ENCODE measurements around the gene LDHAL6B. TPM values are rescaled to one million over a fixed set of nuclear protein-coding genes. Genes with fewer than 3 reads are reported as not detected.

The LDHAL6B gene
- polyA plus RNA-seq, 1 donor (not counting 4 experiments of a cell fraction or from before 2014, with no cell fraction given), result not detected

DNA sequence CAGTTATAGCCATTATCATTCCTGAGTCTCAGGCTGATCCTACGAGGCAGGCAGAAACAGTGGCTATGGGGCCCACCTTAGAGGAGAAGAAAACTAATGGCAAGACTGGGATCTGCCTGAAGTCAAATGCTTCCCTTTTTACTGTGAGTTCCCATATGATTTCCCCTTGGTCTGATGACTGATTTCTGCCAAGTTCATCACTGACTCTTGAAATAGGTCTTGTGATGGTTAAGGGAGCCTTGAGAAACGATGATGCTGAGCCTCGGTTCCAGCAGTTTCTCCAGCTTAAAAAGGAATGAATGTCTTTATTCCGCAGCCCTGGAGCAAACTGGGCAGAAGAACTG is 29.4 kb upstream of the LDHAL6B start:
- dilution Hi-C loops (cut with MboI; ENCODE audit: extremely low pct_ligation_motif_present, low sequenced_read_pairs), result no loop called here
- Histone ChIP-seq H3K9me1 (ENCODE audit: control insufficient read depth, extremely low read depth, insufficient read depth, low read length) (no peaks in the 10 kb centered on the region), H3K27me3 (ENCODE audit: control insufficient read depth, extremely low read depth, insufficient read depth, low read length) (no peaks in the 10 kb centered on the region), H3K79me2 (ENCODE audit: control insufficient read depth, insufficient read depth, low read length) (no peaks in the 10 kb centered on the region), H3K4me2 (ENCODE audit: control insufficient read depth, extremely low read depth, insufficient read depth, low read depth, low read length) (no peak overlapping the region), H3K4me1 (ENCODE audit: control insufficient read depth, extremely low read depth, insufficient read depth, low read length) (peaks cover 27% of the 10 kb centered on the region), H3K4me3 (ENCODE audit: control insufficient read depth in 2 of 3, extremely low read depth in 1 of 3, insufficient read depth in 2 of 3, low read depth in 1 of 3, low read length in 3 of 3) (no peak overlapping the region), H2AFZ (ENCODE audit: control insufficient read depth, low read length) (no peak overlapping the region), H3K9ac (ENCODE audit: control insufficient read depth, extremely low read depth, insufficient read depth, low read length) (no peak overlapping the region), H3K9me3 (ENCODE audit: control insufficient read depth, low read depth, low read length) (no peaks in the 10 kb centered on the region), H3K36me3 (ENCODE audit: control insufficient read depth in 2 of 2, extremely low read depth in 1 of 2, insufficient read depth in 2 of 2, low read length in 2 of 2) (peaks cover 24 to 51% of the 10 kb centered on the region in 2 experiments), H3K27ac (ENCODE audit: control insufficient read depth, insufficient read depth, low read length) (no peak overlapping the region), H4K20me1 (ENCODE audit: control insufficient read depth, extremely low read depth, insufficient read depth, low read length) (no peaks in the 10 kb centered on the region)
- TF ChIP-seq, protein P1, sequence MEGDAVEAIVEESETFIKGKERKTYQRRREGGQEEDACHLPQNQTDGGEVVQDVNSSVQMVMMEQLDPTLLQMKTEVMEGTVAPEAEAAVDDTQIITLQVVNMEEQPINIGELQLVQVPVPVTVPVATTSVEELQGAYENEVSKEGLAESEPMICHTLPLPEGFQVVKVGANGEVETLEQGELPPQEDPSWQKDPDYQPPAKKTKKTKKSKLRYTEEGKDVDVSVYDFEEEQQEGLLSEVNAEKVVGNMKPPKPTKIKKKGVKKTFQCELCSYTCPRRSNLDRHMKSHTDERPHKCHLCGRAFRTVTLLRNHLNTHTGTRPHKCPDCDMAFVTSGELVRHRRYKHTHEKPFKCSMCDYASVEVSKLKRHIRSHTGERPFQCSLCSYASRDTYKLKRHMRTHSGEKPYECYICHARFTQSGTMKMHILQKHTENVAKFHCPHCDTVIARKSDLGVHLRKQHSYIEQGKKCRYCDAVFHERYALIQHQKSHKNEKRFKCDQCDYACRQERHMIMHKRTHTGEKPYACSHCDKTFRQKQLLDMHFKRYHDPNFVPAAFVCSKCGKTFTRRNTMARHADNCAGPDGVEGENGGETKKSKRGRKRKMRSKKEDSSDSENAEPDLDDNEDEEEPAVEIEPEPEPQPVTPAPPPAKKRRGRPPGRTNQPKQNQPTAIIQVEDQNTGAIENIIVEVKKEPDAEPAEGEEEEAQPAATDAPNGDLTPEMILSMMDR (optimal IDR thresholded peaks at IDR 0.05 in 1 of 3, IDR thresholded peaks at IDR 0.05 in 1 of 3, conservative IDR thresholded peaks at IDR 0.05 in 1 of 3; ENCODE audit: extremely low read depth in 1 of 3, insufficient read depth in 2 of 3, low read length in 3 of 3), result no peak
- TF ChIP-seq EZH2 (IDR thresholded peaks at IDR 0.05; ENCODE audit: low read length), result no peak
- no peak for DNase-seq (ENCODE audit: low read depth, low spot score)
- no peak for FAIRE-seq

DNA sequence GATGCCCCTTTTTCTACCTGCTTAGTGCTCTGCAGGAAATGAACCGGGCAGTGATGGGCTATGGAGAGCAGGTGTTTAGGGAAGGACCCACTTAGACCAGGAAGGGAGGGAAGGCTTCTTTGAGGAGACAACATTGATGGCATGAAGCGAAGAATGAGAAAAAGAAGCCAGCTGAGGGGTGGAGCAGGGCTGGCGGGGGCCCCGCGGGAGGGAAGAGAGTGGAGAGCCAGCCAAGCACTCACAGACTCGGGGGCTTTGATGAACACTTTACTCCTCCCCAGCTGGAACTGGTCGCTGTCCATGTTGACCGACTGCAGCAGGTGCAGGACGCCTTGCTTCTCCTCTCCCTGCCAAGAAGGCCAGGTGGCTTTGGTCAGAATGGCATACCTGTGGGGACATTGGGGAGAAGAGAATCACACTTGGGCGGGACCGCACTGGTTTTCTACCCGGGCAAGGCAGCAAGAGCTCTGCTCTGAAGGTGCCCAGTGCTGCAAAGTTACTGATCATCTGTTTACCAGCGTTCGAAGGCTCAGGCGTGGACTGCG is 28.4 kb upstream of the LDHAL6B start:
- H3K9me3 ChIP-seq (ENCODE audit: control insufficient read depth, low read depth, low read length), result no peaks in the 10 kb centered on the region
- H3K27me3 ChIP-seq (ENCODE audit: control insufficient read depth, extremely low read depth, insufficient read depth, low read length), result no peaks in the 10 kb centered on the region
- FAIRE-seq, result no peak
- H3K4me3 ChIP-seq (ENCODE audit: control insufficient read depth in 2 of 3, extremely low read depth in 1 of 3, insufficient read depth in 2 of 3, low read depth in 1 of 3, low read length in 3 of 3), result no peak overlapping the region
- no peak for DNase-seq (ENCODE audit: low read depth, low spot score)
- H3K9me1 ChIP-seq (ENCODE audit: control insufficient read depth, extremely low read depth, insufficient read depth, low read length), result no peaks in the 10 kb centered on the region
- no peak overlapping the region for H2AFZ ChIP-seq (ENCODE audit: control insufficient read depth, low read length)
- dilution Hi-C loops (cut with MboI; ENCODE audit: extremely low pct_ligation_motif_present, low sequenced_read_pairs), result no loop called here
- peaks cover 25 to 43% of the 10 kb centered on the region in 2 experiments for H3K36me3 ChIP-seq (ENCODE audit: control insufficient read depth in 2 of 2, extremely low read depth in 1 of 2, insufficient read depth in 2 of 2, low read length in 2 of 2)
- H4K20me1 ChIP-seq (ENCODE audit: control insufficient read depth, extremely low read depth, insufficient read depth, low read length), result no peaks in the 10 kb centered on the region
- H3K9ac ChIP-seq (ENCODE audit: control insufficient read depth, extremely low read depth, insufficient read depth, low read length), result no peak overlapping the region
- H3K79me2 ChIP-seq (ENCODE audit: control insufficient read depth, insufficient read depth, low read length), result no peaks in the 10 kb centered on the region
- peaks cover 22% of the 10 kb centered on the region for H3K4me1 ChIP-seq (ENCODE audit: control insufficient read depth, extremely low read depth, insufficient read depth, low read length)
- no peak overlapping the region for H3K27ac ChIP-seq (ENCODE audit: control insufficient read depth, insufficient read depth, low read length)
- no peak overlapping the region for H3K4me2 ChIP-seq (ENCODE audit: control insufficient read depth, extremely low read depth, insufficient read depth, low read depth, low read length)
- TF ChIP-seq, protein P1 (optimal IDR thresholded peaks at IDR 0.05 in 1 of 3, IDR thresholded peaks at IDR 0.05 in 1 of 3, conservative IDR thresholded peaks at IDR 0.05 in 1 of 3; ENCODE audit: extremely low read depth in 1 of 3, insufficient read depth in 2 of 3, low read length in 3 of 3), result no peak
- no peak for TF ChIP-seq EZH2 (IDR thresholded peaks at IDR 0.05; ENCODE audit: low read length)

Data from keratinocyte (primary cell).